GM19395 (cell line): ENCODE results near the gene UACA.

Experiments used
- ATAC-seq: cut with Tn5 transposase; IDR thresholded peaks from one replicate; pipeline ENCODE4 v1.9.1; 2021; ENCODE audit warnings: mild to moderate bottlenecking, moderate library complexity; ENCODE audit not compliant: unreplicated experiment

The UACA gene

GRCh38 chr15:70604666-70605315 is 158.6 kb downstream of the UACA start:
- no peak for ATAC-seq
